GM10266 (cell line): ENCODE data around the gene PLXND1.

Source experiments
- DNase-seq: peaks from one replicate; pipeline ENCODE4 v3.0.0; 2012; ENCODE audit errors: extremely low spot score
- CTCF ChIP-seq: IDR thresholded peaks from 2 replicates; pipeline ENCODE4 v1.5.1; 2012; ENCODE audit warnings: mild to moderate bottlenecking, low read depth; ENCODE audit not compliant: control insufficient read depth, insufficient read depth; ENCODE audit errors: missing control alignments

PLXND1 gene

GRCh38 chr3:129586746-129587430, 19.6 kb downstream of the PLXND1 start:
- DNase-seq, result no peak
- TF ChIP-seq CTCF, result no peak

GRCh38 chr3:129585949-129586657, 20.4 kb downstream of the PLXND1 start:
- DNase-seq, result no peak
- no peak for TF ChIP-seq CTCF

- no peak for TF ChIP-seq CTCF
- DNase-seq, result no peak
These were observed 21.8 kb downstream of the PLXND1 start for GRCh38 chr3:129584631-129585030.

- DNase-seq, result no peak
These were observed 23.2 kb downstream of the PLXND1 start for GRCh38 chr3:129583289-129583688.

GRCh38 chr3:129582799-129583198, 23.7 kb downstream of the PLXND1 start:
- no peak for TF ChIP-seq CTCF
- no peak for DNase-seq

More at GRCh38 chr3:129583289-129583688, 23.2 kb downstream of the PLXND1 start:
- TF ChIP-seq CTCF, result no peak

- TF ChIP-seq CTCF, result no peak
- DNase-seq, result no peak
These were observed 24.9 kb downstream of the PLXND1 start for GRCh38 chr3:129581623-129582022.

- no peak for TF ChIP-seq CTCF
These were observed 26.5 kb downstream of the PLXND1 start for GRCh38 chr3:129579991-129580390.

More at GRCh38 chr3:129579991-129580390, 26.5 kb downstream of the PLXND1 start:
- DNase-seq, result no peak
